Measurements from ENCODE around the gene GPATCH2.

The GPATCH2 gene

GRCh38 chr1:217562229-217562878, 68.5 kb downstream of the GPATCH2 start:
- TF ChIP-seq, protein P1, sequence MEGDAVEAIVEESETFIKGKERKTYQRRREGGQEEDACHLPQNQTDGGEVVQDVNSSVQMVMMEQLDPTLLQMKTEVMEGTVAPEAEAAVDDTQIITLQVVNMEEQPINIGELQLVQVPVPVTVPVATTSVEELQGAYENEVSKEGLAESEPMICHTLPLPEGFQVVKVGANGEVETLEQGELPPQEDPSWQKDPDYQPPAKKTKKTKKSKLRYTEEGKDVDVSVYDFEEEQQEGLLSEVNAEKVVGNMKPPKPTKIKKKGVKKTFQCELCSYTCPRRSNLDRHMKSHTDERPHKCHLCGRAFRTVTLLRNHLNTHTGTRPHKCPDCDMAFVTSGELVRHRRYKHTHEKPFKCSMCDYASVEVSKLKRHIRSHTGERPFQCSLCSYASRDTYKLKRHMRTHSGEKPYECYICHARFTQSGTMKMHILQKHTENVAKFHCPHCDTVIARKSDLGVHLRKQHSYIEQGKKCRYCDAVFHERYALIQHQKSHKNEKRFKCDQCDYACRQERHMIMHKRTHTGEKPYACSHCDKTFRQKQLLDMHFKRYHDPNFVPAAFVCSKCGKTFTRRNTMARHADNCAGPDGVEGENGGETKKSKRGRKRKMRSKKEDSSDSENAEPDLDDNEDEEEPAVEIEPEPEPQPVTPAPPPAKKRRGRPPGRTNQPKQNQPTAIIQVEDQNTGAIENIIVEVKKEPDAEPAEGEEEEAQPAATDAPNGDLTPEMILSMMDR (IDR thresholded peaks at IDR 0.05), result no peak
- no peak overlapping the region for H3K27ac ChIP-seq
- H3K36me3 ChIP-seq, result no peaks in the 10 kb centered on the region
- H3K27me3 ChIP-seq, result no peaks in the 10 kb centered on the region
- H3K9me3 ChIP-seq, result no peaks in the 10 kb centered on the region
- no peaks in the 10 kb centered on the region for H3K4me1 ChIP-seq
- H3K4me3 ChIP-seq, result no peak overlapping the region
- intact Hi-C loops (cut with DNase I; ENCODE audit: low total_unique reads), result no loop called here
- DNase-seq, result no peak

GRCh38 chr1:217561446-217561845, 69.4 kb downstream of the GPATCH2 start:
- Histone ChIP-seq H3K27me3 (no peaks in the 10 kb centered on the region), H3K27ac (no peak overlapping the region), H3K4me1 (no peaks in the 10 kb centered on the region), H3K36me3 (no peaks in the 10 kb centered on the region), H3K4me3 (no peak overlapping the region), H3K9me3 (no peaks in the 10 kb centered on the region)
- TF ChIP-seq, protein P1 (IDR thresholded peaks at IDR 0.05), result no peak
- no peak for DNase-seq
- intact Hi-C loops (cut with DNase I; ENCODE audit: low total_unique reads), result no loop called here

DNA sequence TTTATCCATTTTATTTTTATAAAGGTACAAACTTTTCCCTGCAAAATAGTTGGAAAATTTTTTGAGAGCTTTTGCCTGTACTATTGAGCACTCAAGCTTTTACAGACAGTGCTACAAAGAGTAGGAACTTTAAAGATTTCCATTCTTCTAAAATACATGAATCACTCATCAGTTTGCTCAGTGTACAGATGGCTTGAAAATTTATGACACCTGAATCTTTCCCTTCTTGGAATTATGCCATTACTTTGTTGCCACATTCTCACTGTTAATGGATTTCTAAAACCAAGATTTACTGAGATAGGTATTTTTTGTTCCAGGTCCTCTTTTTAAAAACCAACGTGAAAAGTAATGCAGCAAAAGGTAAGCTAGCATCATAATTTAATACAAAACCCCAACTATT, 76.0 kb downstream of the GPATCH2 start:
- no peaks in the 10 kb centered on the region for H3K27me3 ChIP-seq
- no peaks in the 10 kb centered on the region for H3K9me3 ChIP-seq
- DNase-seq, result no peak
- H3K27ac ChIP-seq, result no peak overlapping the region
- no peaks in the 10 kb centered on the region for H3K36me3 ChIP-seq
- intact Hi-C loops (cut with DNase I; ENCODE audit: low total_unique reads), result no loop called here
- no peaks in the 10 kb centered on the region for H3K4me1 ChIP-seq
- TF ChIP-seq, protein P1 (IDR thresholded peaks at IDR 0.05), result no peak
- H3K4me3 ChIP-seq, result no peak overlapping the region

DNA sequence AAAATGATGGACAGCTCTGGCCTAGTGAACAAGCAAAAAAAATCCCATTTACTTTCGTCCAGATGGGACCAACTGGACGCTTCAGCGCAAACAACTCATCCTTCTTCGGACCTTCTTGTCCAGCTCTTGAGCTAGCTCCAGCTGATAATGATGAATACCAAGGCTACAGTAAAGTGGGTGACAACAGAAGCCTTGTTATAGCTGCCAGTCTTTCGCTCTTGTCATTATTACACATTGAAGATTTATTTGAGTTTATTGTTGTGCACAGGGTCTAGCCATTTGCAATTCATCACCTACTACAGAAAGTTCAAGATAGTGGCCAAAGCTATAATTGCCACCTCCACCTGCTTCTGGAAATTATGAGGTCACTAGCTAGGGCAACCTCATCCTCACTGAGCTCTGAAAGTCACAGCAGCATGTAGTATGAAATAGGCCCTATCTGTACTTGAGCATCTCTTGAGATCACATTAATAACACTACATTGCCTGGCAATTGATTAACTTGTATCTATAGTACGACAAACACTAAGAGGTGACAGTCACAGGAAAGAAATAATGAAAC, 76.9 kb downstream of the GPATCH2 start:
- TF ChIP-seq, protein P1 (IDR thresholded peaks at IDR 0.05), result no peak
- H3K4me3 ChIP-seq, result no peak overlapping the region
- H3K4me1 ChIP-seq, result no peaks in the 10 kb centered on the region
- no peaks in the 10 kb centered on the region for H3K27me3 ChIP-seq
- DNase-seq, result no peak
- H3K36me3 ChIP-seq, result no peaks in the 10 kb centered on the region
- H3K27ac ChIP-seq, result no peak overlapping the region
- no peaks in the 10 kb centered on the region for H3K9me3 ChIP-seq
- intact Hi-C loops (cut with DNase I; ENCODE audit: low total_unique reads), result no loop called here

DNA sequence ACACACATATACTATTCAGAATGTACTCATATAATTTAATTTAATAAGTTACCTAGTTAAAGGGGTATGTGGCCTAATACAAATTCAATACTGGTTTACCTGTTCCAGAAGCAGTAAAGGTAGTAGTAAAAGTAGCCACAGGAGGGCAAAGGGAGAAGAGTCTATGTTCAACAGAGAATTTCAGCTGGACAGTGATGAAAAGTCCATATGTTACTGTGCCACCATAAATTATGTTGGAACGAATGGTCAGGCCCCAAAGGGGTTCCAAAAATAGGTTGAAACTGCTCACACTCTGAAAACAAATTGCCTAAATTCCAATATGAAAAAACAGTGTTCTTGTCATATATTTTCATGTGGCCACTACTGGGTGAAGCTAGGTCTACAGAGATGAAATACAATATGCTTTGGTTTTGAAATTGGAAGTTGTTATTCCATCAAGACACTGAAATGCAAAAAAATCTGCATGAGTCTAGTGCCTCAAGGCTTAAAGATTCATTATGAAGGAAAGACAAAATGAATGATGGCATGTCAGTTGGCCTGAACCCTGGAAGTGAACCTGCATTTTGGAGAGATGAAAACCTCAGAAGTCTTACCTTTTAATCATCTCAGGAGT, 78.4 kb downstream of the GPATCH2 start:
- no peaks in the 10 kb centered on the region for H3K9me3 ChIP-seq
- H3K4me1 ChIP-seq, result no peaks in the 10 kb centered on the region
- DNase-seq, result no peak
- intact Hi-C loops (cut with DNase I; ENCODE audit: low total_unique reads), result no loop called here
- TF ChIP-seq, protein P1 (IDR thresholded peaks at IDR 0.05), result no peak
- no peaks in the 10 kb centered on the region for H3K36me3 ChIP-seq
- H3K27me3 ChIP-seq, result no peaks in the 10 kb centered on the region
- H3K4me3 ChIP-seq, result no peak overlapping the region
- H3K27ac ChIP-seq, result no peak overlapping the region
